ENCODE data around the gene TOPBP1.

Gene TOPBP1

DNA sequence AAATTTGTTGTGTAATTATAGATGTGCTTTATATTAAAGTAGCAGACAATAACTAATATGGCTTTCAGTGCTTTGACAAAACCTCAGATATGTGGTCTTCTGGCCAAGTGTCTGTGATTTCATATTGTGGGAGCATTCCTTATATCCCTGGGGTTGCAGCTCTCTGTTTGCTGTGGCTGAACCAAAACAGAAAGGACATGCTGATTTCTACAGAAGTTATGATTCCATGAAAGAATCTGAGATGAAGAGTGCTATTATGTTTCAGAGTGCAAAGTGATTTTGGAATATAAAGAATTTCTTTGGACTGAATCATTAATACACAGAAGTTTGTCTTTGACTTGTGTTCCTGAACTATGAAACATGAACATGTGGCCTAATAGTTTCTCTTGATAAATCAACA, 51.7 kb downstream of the TOPBP1 start:
- no peaks in the 10 kb centered on the region for H3K36me3 ChIP-seq (ENCODE audit: control insufficient read depth, insufficient read depth, low read length)
- no peaks in the 10 kb centered on the region for H3K4me1 ChIP-seq

DNA sequence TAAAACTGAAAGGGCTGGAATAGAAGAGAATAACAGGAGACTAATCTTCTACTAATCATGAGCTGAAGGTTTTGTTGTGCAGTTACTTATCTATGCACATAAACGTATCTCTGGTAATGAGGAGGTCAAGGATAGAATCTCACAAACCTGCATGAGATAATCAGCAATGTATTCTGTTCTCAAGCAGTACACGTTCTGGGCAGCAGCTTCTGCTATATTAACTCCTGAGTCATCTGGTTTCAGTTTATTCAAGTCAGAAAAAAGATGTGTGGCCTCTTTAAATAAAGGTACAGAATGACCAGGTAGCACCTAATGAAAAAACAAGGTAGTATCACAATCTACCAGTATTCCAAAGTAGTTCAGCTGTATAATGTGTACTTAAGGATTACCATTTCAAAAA, 53.4 kb downstream of the TOPBP1 start:
- no peak overlapping the region for H3K4me3 ChIP-seq (ENCODE audit: low read depth, low read length)
- no peak overlapping the region for H2AFZ ChIP-seq
- H3K9ac ChIP-seq, result no peak overlapping the region
- H3K27ac ChIP-seq, result no peak overlapping the region
- no peaks in the 10 kb centered on the region for H3K4me1 ChIP-seq
- no peaks in the 10 kb centered on the region for H3K27me3 ChIP-seq (ENCODE audit: control insufficient read depth, insufficient read depth, low read length)
- H3K36me3 ChIP-seq (ENCODE audit: control insufficient read depth, insufficient read depth, low read length), result no peaks in the 10 kb centered on the region
- TF ChIP-seq, protein P1, sequence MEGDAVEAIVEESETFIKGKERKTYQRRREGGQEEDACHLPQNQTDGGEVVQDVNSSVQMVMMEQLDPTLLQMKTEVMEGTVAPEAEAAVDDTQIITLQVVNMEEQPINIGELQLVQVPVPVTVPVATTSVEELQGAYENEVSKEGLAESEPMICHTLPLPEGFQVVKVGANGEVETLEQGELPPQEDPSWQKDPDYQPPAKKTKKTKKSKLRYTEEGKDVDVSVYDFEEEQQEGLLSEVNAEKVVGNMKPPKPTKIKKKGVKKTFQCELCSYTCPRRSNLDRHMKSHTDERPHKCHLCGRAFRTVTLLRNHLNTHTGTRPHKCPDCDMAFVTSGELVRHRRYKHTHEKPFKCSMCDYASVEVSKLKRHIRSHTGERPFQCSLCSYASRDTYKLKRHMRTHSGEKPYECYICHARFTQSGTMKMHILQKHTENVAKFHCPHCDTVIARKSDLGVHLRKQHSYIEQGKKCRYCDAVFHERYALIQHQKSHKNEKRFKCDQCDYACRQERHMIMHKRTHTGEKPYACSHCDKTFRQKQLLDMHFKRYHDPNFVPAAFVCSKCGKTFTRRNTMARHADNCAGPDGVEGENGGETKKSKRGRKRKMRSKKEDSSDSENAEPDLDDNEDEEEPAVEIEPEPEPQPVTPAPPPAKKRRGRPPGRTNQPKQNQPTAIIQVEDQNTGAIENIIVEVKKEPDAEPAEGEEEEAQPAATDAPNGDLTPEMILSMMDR (IDR thresholded peaks at IDR 0.05), result no peak
- H3K79me2 ChIP-seq, result no peaks in the 10 kb centered on the region
- no peak overlapping the region for H3K4me2 ChIP-seq (ENCODE audit: low read length)
- H3K9me3 ChIP-seq (ENCODE audit: control insufficient read depth, low read length), result no peaks in the 10 kb centered on the region

More for the DNA sequence above, 51.7 kb downstream of the TOPBP1 start:
- Histone ChIP-seq H3K4me3 (ENCODE audit: low read depth, low read length) (no peak overlapping the region), H3K79me2 (no peaks in the 10 kb centered on the region), H3K27ac (no peak overlapping the region), H3K9me3 (ENCODE audit: control insufficient read depth, low read length) (no peaks in the 10 kb centered on the region), H2AFZ (no peak overlapping the region), H3K4me2 (ENCODE audit: low read length) (no peak overlapping the region), H3K27me3 (ENCODE audit: control insufficient read depth, insufficient read depth, low read length) (no peaks in the 10 kb centered on the region), H3K9ac (no peak overlapping the region)
- TF ChIP-seq, protein P1 (IDR thresholded peaks at IDR 0.05), result no peak

DNA sequence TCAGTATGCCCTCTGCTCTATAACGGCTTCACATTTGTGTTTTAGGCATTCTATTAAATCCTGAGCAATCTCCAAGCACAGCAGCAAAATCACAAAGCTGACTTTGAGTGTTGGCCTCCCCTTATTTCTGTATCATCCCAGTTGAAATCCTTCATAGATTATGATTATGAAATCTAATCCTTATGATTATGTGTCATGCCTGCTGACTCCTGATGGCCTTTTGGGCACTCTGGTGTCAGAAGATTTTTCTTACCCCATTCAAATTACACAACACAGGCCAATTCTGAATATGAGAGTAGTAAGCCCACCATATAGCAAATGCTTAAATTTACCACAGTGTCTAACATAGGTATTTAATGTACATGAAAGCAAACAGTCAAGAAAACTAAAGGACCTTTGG, 53.9 kb downstream of the TOPBP1 start:
- Histone ChIP-seq H3K9ac (no peak overlapping the region), H3K36me3 (ENCODE audit: control insufficient read depth, insufficient read depth, low read length) (no peaks in the 10 kb centered on the region), H3K9me3 (ENCODE audit: control insufficient read depth, low read length) (no peaks in the 10 kb centered on the region), H3K4me1 (no peaks in the 10 kb centered on the region), H3K4me2 (ENCODE audit: low read length) (no peak overlapping the region), H3K79me2 (no peaks in the 10 kb centered on the region), H2AFZ (no peak overlapping the region), H3K4me3 (ENCODE audit: low read depth, low read length) (no peak overlapping the region), H3K27me3 (ENCODE audit: control insufficient read depth, insufficient read depth, low read length) (no peaks in the 10 kb centered on the region), H3K27ac (no peak overlapping the region)
- TF ChIP-seq, protein P1 (IDR thresholded peaks at IDR 0.05), result no peak

DNA sequence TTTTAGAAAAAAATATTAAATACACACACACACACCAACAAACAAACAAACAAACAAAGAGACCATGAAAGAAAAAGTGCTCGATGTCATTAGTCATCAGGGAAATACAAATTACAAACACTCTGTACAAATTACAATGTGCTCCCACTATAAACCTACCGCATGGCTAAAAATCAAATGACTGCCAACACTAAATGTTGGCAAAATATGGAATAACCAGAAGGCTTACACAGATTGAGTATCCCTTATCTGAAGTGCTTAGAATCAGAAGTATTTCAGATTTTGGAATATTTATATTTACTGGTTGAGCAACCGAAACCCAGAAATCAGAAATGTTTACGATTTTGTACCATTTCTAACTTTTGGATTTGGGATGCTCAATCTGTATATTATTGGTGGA, 54.8 kb downstream of the TOPBP1 start:
- Histone ChIP-seq H3K79me2 (no peaks in the 10 kb centered on the region), H3K4me1 (peaks cover 7% of the 10 kb centered on the region), H3K36me3 (ENCODE audit: control insufficient read depth, insufficient read depth, low read length) (no peaks in the 10 kb centered on the region), H3K4me2 (ENCODE audit: low read length) (no peak overlapping the region), H3K27me3 (ENCODE audit: control insufficient read depth, insufficient read depth, low read length) (no peaks in the 10 kb centered on the region), H2AFZ (no peak overlapping the region), H3K9me3 (ENCODE audit: control insufficient read depth, low read length) (no peaks in the 10 kb centered on the region), H3K9ac (no peak overlapping the region), H3K4me3 (ENCODE audit: low read depth, low read length) (no peak overlapping the region), H3K27ac (no peak overlapping the region)
- TF ChIP-seq, protein P1 (IDR thresholded peaks at IDR 0.05), result no peak

DNA sequence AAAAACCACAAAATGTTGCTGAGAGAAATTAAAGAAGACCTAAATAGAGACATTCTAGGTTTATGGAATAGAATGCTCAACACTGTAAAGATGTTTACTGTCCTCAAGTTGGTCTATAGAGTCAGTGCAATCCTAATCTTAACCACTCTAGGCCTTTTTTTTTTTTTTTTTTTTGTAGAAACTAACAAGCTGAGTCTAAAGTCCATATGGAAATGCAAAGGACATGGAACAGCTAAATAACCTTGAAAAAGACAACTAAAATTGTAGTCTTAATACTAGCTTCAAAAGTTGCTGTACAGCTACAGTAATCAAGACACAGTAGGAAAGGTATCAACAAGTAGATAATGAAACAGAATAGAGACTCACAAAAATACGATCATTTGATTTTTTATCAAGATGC, 55.4 kb downstream of the TOPBP1 start:
- Histone ChIP-seq H3K27ac (no peak overlapping the region), H3K4me1 (peaks cover 9% of the 10 kb centered on the region), H3K27me3 (ENCODE audit: control insufficient read depth, insufficient read depth, low read length) (no peaks in the 10 kb centered on the region), H3K4me3 (ENCODE audit: low read depth, low read length) (no peak overlapping the region), H3K4me2 (ENCODE audit: low read length) (no peak overlapping the region), H3K9ac (no peak overlapping the region), H2AFZ (no peak overlapping the region), H3K79me2 (no peaks in the 10 kb centered on the region), H3K36me3 (ENCODE audit: control insufficient read depth, insufficient read depth, low read length) (no peaks in the 10 kb centered on the region), H3K9me3 (ENCODE audit: control insufficient read depth, low read length) (no peaks in the 10 kb centered on the region)
- TF ChIP-seq, protein P1 (IDR thresholded peaks at IDR 0.05), result no peak
